ENCODE measurements around the gene CCDC112. TPM values are rescaled to one million over a fixed set of nuclear protein-coding genes. Genes with fewer than 3 reads are reported as not detected.
A peak's percentile ranks its signal among the peaks of the same experiment; 100 is the strongest.

The CCDC112 gene
- total and polyA plus RNA-seq, 2 of the 13 experiments (the other 11 are each of a cell fraction or from before 2014, with no cell fraction given): 1.1 to 2.8 TPM

- FAIRE-seq (no peak), ATAC-seq (peak; percentile 73), DNase-seq (ENCODE audit: low spot score) (peak; percentile 30)
- CTCF ChIA-PET (ENCODE audit: low intra/inter-chr PET ratio, low total read pairs): no interaction called here
- Histone ChIP-seq H3K9ac (ENCODE audit: insufficient read depth, low read depth, low read length) (no peak overlapping the region), H3K27me3 (ENCODE audit: control insufficient read depth in 1 of 2, insufficient read depth in 2 of 2, low read length in 2 of 2) (no peaks in the 10 kb centered on the region), H3K79me2 (ENCODE audit: insufficient read depth, low read length) (no peaks in the 10 kb centered on the region), H3K4me2 (ENCODE audit: low read depth, low read length) (no peak overlapping the region), H3K4me1 (ENCODE audit: insufficient read depth, low read length) (peaks cover 12% of the 10 kb centered on the region), H3K4me3 (replicated peaks in 1 of 3; ENCODE audit: insufficient read depth in 1 of 3, low read depth in 2 of 3, low read length in 3 of 3) (no peak overlapping the region), H3K9me3 (ENCODE audit: low read length) (no peaks in the 10 kb centered on the region), H2AFZ (ENCODE audit: low read length) (no peak overlapping the region), H3K27ac (ENCODE audit: extremely low read length, insufficient read depth, low read length) (no peak overlapping the region), H4K20me1 (ENCODE audit: insufficient read depth, low read length) (no peaks in the 10 kb centered on the region), H3K36me3 (replicated peaks in 1 of 2; ENCODE audit: control insufficient read depth in 1 of 2, insufficient read depth in 2 of 2, low read length in 2 of 2) (no peaks in the 10 kb centered on the region)
- POLR2A ChIA-PET: no interaction called here
- no TSS peak for BruUV-seq (replicated peaks)
- intact Hi-C loops (cut with micrococcal nuclease; ENCODE audit: unreplicated experiment) (no loop called here), in situ Hi-C loops (cut with HindIII; ENCODE audit: extremely low pct_ligation_motif_present, low pct_unique_long_range_greater_than_20kb) (no loop called here)
- WGBS (ENCODE audit: low lambda C conversion rate): 4% methylated on average over 1 of the region's 1 CpG
- TF ChIP-seq SOX13 (IDR thresholded peaks at IDR 0.05): no peak
- TF ChIP-seq SOX13 (CRISPR knock-in tag; conservative IDR thresholded peaks at IDR 0.05 in 1 of 2, IDR thresholded peaks at IDR 0.05 in 1 of 2): 0 out of 4 replicates have a peak, but pooled peaks of 1 of the 2 experiments have one; percentile 8
- TF ChIP-seq ARID5B (CRISPR knock-in tag; IDR thresholded peaks at IDR 0.05): peak; percentile 41
- TF ChIP-seq SMC3 (IDR thresholded peaks at IDR 0.05; ENCODE audit: low read length): no peak
- TF ChIP-seq NFE2L2 (IDR thresholded peaks at IDR 0.05; ENCODE audit: low read length): no peak
- TF ChIP-seq MIER3 (CRISPR knock-in tag; IDR thresholded peaks at IDR 0.05; ENCODE audit: borderline replicate concordance): no peak
- TF ChIP-seq REST (IDR thresholded peaks at IDR 0.05; ENCODE audit: borderline replicate concordance in 1 of 2, low read depth in 1 of 2, low read length in 2 of 2): no peak
- peak; percentile 16; the same call in 1 of the 2 replicates for TF ChIP-seq GATAD2A (CRISPR knock-in tag; IDR thresholded peaks at IDR 0.05)
- TF ChIP-seq THYN1 (CRISPR knock-in tag; IDR thresholded peaks at IDR 0.05; ENCODE audit: borderline replicate concordance, low read depth): no peak
- no peak for TF ChIP-seq CBX5 (CRISPR knock-in tag; IDR thresholded peaks at IDR 0.05; ENCODE audit: borderline replicate concordance)
- TF ChIP-seq THRA (CRISPR knock-in tag; IDR thresholded peaks at IDR 0.05; ENCODE audit: borderline replicate concordance): no peak
- TF ChIP-seq E2F2 (CRISPR knock-in tag; IDR thresholded peaks at IDR 0.05; ENCODE audit: borderline replicate concordance): no peak
- no peak for TF ChIP-seq ZNF430 (CRISPR knock-in tag; IDR thresholded peaks at IDR 0.05)
Observed at GRCh38 chr5:115337882-115338281, 41.4 kb upstream of the CCDC112 start.
